B cell (primary cell): Measurements from ENCODE around the gene PTPRM.

Experiments used
- EZH2 ChIP-seq: IDR thresholded peaks from 2 replicates; pipeline ENCODE4 v1.6.1; 2012; ENCODE audit warnings: borderline replicate concordance, low read depth, mild to moderate bottlenecking, moderate library complexity, low read length; ENCODE audit not compliant: insufficient read depth, poor library complexity, severe bottlenecking
- TF ChIP-seq, protein P1 (sequence below): fragments of 200-600 bp; IDR thresholded peaks from one replicate; pipeline ENCODE4 v1.8.0; 2022; ENCODE audit warnings: antibody characterized with exemption, mild to moderate bottlenecking

DNA sequence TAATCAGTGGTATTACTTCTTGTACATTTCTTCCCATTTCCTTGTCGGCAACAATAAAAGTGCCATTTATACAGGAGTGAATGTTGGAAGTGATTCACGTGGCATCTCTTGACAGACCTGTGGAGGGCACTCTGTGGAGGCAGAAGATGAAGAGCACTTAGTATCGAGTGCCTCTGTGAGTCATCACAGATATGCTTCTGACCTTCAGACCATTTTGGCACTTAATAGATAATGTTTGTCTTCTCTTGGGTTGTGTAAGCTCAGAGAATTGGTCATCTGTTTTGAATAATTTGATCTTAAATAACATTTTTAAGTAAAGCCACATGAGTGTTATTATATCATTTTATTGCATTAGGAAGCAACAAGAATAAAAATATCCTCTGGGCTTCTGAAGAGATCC, 305.5 kb downstream of the PTPRM start:
- TF ChIP-seq, protein P1, sequence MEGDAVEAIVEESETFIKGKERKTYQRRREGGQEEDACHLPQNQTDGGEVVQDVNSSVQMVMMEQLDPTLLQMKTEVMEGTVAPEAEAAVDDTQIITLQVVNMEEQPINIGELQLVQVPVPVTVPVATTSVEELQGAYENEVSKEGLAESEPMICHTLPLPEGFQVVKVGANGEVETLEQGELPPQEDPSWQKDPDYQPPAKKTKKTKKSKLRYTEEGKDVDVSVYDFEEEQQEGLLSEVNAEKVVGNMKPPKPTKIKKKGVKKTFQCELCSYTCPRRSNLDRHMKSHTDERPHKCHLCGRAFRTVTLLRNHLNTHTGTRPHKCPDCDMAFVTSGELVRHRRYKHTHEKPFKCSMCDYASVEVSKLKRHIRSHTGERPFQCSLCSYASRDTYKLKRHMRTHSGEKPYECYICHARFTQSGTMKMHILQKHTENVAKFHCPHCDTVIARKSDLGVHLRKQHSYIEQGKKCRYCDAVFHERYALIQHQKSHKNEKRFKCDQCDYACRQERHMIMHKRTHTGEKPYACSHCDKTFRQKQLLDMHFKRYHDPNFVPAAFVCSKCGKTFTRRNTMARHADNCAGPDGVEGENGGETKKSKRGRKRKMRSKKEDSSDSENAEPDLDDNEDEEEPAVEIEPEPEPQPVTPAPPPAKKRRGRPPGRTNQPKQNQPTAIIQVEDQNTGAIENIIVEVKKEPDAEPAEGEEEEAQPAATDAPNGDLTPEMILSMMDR, result no peak
- TF ChIP-seq EZH2, result no peak
